Fibroblast of villous mesenchyme (primary cell): ENCODE results near the gene TLK1. TPM values are rescaled to one million over a fixed set of nuclear protein-coding genes. Genes with fewer than 3 reads are reported as not detected.

Experiments
- DNase-seq: peaks from one replicate; pipeline ENCODE4 v3.0.0-alpha.2; 2010; ENCODE audit warnings: low read depth
- H3K4me3 ChIP-seq: 2 replicates; pipeline ENCODE4 v1.5.1; 2011; ENCODE audit warnings: low read depth, mild to moderate bottlenecking, low read length
- total RNA-seq: library from RNA; depleted of rRNA; stranded (reverse); fragments of >200 nt; gene quantifications from 2 replicates; pipeline ENCODE4 v1.2.3, GENCODE V29; 2012
- TF ChIP-seq, protein P1 (sequence below): IDR thresholded peaks from 2 replicates; pipeline ENCODE4 v1.5.1; 2012; ENCODE audit warnings: low read depth, mild to moderate bottlenecking, low read length; ENCODE audit not compliant: insufficient read depth

Gene TLK1
- total RNA-seq, 1 donor, result 17.3 TPM

DNA sequence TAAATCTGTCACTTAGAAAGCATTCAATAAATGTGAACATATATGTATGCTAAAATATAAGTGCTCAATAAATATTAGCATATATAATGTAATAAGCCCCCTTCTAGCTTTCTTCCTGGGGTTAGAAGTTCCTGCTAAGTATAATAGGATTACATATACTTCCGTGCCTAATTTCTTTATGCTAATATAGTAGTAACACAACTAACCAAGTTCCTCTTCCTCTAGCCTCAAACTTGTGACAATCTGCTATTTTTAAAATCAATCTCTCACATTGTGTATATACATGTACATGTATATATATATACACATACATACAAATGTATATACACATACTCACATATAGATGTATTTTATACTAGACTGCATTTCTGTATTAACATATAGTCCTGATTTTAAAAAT, 32.2 kb downstream of the TLK1 start:
- DNase-seq, result no peak
- TF ChIP-seq, protein P1, sequence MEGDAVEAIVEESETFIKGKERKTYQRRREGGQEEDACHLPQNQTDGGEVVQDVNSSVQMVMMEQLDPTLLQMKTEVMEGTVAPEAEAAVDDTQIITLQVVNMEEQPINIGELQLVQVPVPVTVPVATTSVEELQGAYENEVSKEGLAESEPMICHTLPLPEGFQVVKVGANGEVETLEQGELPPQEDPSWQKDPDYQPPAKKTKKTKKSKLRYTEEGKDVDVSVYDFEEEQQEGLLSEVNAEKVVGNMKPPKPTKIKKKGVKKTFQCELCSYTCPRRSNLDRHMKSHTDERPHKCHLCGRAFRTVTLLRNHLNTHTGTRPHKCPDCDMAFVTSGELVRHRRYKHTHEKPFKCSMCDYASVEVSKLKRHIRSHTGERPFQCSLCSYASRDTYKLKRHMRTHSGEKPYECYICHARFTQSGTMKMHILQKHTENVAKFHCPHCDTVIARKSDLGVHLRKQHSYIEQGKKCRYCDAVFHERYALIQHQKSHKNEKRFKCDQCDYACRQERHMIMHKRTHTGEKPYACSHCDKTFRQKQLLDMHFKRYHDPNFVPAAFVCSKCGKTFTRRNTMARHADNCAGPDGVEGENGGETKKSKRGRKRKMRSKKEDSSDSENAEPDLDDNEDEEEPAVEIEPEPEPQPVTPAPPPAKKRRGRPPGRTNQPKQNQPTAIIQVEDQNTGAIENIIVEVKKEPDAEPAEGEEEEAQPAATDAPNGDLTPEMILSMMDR, result no peak

DNA sequence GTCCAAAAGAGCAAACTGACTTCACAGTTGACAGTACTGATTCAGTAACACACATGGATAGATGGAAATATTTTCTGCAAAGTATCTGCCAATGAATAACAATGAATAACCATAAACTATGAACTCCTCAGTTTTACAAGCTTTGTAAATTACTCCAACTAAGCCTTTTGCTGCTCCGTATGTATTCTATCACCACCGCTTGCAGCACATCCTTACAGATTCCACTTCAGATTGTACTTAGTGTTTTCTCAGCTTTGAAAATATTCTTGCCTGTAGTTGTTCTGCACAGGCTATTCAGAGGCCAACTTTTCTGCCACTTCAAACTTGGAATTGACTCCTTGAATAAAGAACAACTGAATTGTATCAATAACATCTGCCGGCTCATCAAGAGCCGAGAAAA, 36.2 kb downstream of the TLK1 start:
- no peak overlapping the region for H3K4me3 ChIP-seq
- TF ChIP-seq, protein P1, result no peak
- DNase-seq, result peak; percentile 26

More for the DNA sequence above, 32.2 kb downstream of the TLK1 start:
- H3K4me3 ChIP-seq, result no peak overlapping the region

DNA sequence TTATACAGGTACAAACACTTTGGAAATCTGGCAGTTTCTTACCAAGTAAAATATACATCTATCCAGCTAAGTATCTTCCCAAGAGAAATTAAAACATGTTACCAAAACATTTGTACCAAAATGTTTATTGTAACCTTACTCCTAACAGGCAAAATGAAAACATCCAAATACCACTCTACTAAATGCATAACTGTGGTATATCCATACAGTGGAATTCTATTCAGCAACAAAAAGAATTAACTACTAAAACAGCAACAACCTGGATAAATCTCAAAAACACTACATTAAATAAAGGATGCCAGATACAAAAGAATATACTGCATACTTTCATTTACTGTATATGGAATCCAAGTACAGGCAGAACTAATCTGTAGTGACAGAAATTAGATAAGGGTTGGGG, 51.1 kb downstream of the TLK1 start:
- TF ChIP-seq, protein P1, result no peak
- no peak overlapping the region for H3K4me3 ChIP-seq
- no peak for DNase-seq

DNA sequence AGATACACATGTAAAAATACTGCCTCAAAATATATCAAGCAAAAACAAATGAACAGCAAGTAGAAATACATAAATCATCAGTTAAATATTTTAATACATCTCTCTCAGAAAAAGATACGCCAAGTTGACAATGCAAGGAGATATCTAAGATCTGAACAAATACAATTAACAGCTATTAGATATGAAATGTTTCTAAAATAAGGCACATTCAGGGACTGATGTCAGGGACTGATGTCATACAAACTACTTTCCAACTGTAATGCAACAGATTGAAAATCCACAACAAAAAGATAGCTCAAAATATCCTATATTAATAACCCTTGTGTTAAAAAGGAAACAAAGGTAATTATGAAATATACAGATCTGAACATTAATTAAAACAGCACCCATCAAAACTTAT, 51.7 kb downstream of the TLK1 start:
- no peak overlapping the region for H3K4me3 ChIP-seq
- no peak for DNase-seq
- TF ChIP-seq, protein P1, result no peak

DNA sequence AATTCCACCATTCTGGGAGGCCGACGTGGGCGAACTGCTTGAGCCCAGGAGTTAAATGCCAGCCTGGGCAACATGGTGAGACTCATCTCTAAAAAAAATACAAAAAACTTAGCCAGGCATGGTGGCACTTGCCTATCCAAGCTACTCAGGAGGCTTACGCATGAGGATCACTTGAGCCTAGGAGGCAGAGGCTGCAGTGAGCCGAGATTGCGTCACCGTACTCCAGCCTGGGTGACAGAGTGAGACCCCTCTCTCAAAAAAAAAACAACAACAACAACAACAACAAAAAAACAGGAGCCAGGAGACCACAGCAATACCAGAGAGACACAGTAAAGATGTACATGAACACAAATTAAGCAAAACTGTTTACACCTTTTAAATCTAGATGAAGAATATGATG, 52.9 kb downstream of the TLK1 start:
- no peak overlapping the region for H3K4me3 ChIP-seq
- TF ChIP-seq, protein P1, result no peak
- no peak for DNase-seq

DNA sequence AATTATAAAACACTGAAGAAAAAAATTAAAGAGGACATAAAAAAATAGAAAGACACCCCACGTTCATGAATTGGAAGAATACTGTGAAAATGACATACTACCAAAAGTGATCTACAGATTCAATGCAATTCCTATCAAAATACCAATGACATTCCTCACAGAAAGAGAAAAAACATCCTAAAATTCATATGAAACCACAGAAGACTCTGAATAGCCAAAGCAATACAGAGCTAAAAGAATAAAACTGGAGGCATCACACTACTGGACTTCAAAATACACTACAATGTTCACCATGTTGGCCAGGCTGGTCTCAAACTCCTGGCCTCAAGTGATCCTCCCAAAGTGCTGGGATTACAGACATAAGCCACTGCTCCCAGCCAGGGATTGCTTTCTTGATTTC, 56.3 kb downstream of the TLK1 start:
- no peak overlapping the region for H3K4me3 ChIP-seq
- TF ChIP-seq, protein P1, result no peak
- DNase-seq, result no peak

DNA sequence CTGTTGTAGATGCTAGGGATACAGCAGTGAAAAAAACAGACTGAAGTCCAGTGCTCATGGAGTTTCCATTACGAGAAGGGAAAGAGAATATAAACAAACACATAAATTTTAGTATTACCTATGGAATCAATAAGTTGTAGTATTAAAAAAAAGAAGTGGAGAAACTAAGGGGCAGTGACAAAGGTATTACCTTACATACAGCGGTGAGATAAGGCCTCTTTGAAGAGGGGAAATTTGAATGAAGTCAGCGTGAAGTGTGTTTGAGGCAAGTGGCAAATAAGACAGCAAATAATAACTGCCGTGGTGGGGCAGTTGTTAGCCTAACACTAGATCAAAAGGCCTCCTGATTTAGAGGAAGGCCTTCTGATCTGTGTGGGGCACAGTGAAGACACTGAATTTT, 57.9 kb downstream of the TLK1 start:
- no peak overlapping the region for H3K4me3 ChIP-seq
- TF ChIP-seq, protein P1, result no peak

More for the DNA sequence above, 57.9 kb downstream of the TLK1 start:
- no peak for DNase-seq
